Measurements from ENCODE around the gene CSGALNACT2. TPM values are rescaled to one million over a fixed set of nuclear protein-coding genes. Genes with fewer than 3 reads are reported as not detected.

The CSGALNACT2 gene
- total and polyA plus RNA-seq, 7 donors: 3.2 to 37.1 (median 25.0) TPM

DNA sequence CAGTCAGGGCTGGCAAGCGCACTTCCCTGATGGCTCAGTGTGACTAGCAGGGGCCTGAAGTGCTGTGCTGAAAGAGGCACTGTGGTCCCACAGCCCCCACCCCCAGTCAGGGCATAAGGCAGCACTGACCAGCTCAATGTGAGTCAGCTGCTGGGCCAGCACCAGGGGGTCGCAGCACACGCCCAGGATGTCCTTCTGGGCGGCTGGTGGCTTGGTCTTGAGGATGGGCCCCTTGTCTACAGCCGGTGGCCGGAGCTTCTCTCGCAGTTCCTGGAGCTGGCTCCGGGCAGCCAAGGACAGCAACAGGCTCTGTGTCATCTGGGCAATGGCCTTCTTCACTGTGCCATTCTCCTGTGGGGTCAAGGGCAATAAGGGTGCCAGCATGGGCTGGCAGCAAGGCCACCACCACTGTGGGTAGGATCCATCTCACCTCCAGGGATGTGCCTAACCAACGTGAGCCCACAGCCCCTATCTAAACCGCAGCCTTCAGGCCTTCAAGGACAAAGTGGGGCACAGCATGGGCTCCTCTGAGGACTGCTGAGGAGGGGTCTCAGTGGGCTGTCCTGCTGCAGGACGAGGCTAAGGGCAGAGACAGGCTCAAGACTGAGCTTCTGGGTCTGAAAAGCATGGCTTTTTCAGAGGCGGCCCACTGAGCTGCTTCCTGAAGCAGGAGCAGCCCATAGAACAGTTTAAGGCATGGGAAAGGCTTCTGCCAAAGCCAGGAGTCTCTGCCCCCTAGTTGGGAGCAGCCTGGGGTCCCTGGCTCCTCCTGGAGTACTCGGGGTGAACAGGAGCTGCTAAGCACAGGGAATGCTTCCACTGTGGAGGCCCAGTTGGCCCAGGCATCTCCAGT, 62.5 kb downstream of the CSGALNACT2 start:
- peaks cover 0 to 15% (median 12%) of the 10 kb centered on the region in 3 donors for H3K27me3 ChIP-seq
- H3K4me3 ChIP-seq: no peak overlapping the region
- no peaks in the 10 kb centered on the region for H3K36me3 ChIP-seq
- H3K4me1 ChIP-seq: peaks cover 0 to 22% (median 11%) of the 10 kb centered on the region in 4 donors
- peak; percentile 57 for DNase-seq
- no peak overlapping the region for H3K27ac ChIP-seq
- intact Hi-C loops (cut with DNase I): no loop called here
- no peak for TF ChIP-seq POLR2A (IDR thresholded peaks at IDR 0.05)
- TF ChIP-seq, protein P1, sequence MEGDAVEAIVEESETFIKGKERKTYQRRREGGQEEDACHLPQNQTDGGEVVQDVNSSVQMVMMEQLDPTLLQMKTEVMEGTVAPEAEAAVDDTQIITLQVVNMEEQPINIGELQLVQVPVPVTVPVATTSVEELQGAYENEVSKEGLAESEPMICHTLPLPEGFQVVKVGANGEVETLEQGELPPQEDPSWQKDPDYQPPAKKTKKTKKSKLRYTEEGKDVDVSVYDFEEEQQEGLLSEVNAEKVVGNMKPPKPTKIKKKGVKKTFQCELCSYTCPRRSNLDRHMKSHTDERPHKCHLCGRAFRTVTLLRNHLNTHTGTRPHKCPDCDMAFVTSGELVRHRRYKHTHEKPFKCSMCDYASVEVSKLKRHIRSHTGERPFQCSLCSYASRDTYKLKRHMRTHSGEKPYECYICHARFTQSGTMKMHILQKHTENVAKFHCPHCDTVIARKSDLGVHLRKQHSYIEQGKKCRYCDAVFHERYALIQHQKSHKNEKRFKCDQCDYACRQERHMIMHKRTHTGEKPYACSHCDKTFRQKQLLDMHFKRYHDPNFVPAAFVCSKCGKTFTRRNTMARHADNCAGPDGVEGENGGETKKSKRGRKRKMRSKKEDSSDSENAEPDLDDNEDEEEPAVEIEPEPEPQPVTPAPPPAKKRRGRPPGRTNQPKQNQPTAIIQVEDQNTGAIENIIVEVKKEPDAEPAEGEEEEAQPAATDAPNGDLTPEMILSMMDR (IDR thresholded peaks at IDR 0.05): no peak
- no peak for TF ChIP-seq POLR2AphosphoS5 (IDR thresholded peaks at IDR 0.05)
- no peak for TF ChIP-seq EP300 (IDR thresholded peaks at IDR 0.05)
- WGBS, 2 donors: 88 to 92% methylated on average over 13 of the region's 13 CpGs
- no peaks in the 10 kb centered on the region for H3K9me3 ChIP-seq

DNA sequence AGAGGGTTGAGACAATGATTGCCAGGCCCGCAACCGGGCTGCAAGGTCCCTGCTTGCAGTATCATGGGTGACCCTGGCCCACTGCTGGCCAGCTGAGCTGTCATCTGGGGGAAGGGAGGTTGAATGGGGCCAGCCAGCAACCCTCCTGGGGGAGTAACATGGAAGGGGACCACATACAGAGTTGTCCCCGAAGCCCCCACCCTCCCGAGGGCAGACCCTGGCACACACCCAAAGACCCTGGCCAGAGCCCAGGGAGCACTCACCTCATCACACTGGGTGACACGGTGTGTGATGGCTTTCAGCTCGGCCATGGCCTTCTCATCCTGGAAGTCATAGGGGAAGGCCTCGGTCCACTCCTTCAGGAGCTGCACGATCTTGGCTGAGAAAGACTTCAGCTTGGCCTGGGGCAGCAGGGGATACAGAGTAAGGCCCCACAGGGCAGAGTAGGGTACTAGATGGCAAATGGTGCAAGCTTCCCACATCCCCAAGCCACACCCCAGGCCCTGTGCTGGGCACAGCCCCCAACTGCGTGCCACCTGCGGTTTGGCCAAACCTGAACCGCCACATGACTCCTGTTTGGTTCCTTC, 63.4 kb downstream of the CSGALNACT2 start:
- no peak for TF ChIP-seq EP300 (IDR thresholded peaks at IDR 0.05)
- TF ChIP-seq, protein P1 (IDR thresholded peaks at IDR 0.05): no peak
- no peak for TF ChIP-seq POLR2A (IDR thresholded peaks at IDR 0.05)
- TF ChIP-seq POLR2AphosphoS5 (IDR thresholded peaks at IDR 0.05): no peak
- 85% methylated on average over 11 of the region's 11 CpGs for WGBS, 2 donors
- peaks cover 0 to 22% (median 11%) of the 10 kb centered on the region in 4 donors for H3K4me1 ChIP-seq
- H3K36me3 ChIP-seq: no peaks in the 10 kb centered on the region
- H3K9me3 ChIP-seq: no peaks in the 10 kb centered on the region
- DNase-seq: peak; percentile 53
- no peak overlapping the region for H3K27ac ChIP-seq
- intact Hi-C loops (cut with DNase I): no loop called here
- H3K4me3 ChIP-seq: peak overlapping the region in 2 of 4 donors; percentile 47 to 50
- H3K27me3 ChIP-seq: peaks cover 0 to 15% (median 12%) of the 10 kb centered on the region in 3 donors

DNA sequence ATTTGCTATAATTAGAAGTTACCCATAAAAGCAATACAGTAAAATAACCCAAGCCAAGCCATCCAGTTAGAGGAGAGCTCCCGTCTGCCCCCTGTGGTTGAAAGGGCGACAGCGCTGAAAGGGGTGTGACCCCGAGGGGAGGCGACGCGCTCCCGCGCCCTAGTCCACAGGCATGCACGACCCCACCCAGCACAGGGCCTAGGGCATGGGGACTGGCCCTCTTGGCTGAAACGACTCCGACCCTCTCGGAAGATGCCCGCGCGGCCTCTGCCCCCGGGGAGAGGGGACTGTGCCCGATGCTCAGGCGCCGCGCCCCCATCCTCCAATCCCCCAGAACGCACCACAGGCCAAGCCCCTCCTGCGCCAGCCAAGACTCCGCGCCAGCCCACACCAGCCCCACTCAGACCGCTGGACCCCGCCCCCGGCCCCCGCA, 64.0 kb downstream of the CSGALNACT2 start:
- TF ChIP-seq, protein P1 (IDR thresholded peaks at IDR 0.05): peak in 3 of 4 experiments; percentile 24 to 47 (median 29)
- TF ChIP-seq POLR2AphosphoS5 (IDR thresholded peaks at IDR 0.05): no peak
- WGBS, 2 donors: 2 to 4% methylated on average over 29 of the region's 29 CpGs
- intact Hi-C loops (cut with DNase I): no loop called here
- peak overlapping the region; percentile 8 to 50 (median 40) for H3K4me3 ChIP-seq
- peak; percentile 62 for DNase-seq
- H3K27ac ChIP-seq: no peak overlapping the region
- peaks cover 0 to 22% (median 11%) of the 10 kb centered on the region in 4 donors for H3K4me1 ChIP-seq
- H3K27me3 ChIP-seq: peaks cover 0 to 15% (median 12%) of the 10 kb centered on the region in 3 donors
- no peaks in the 10 kb centered on the region for H3K36me3 ChIP-seq
- H3K9me3 ChIP-seq: no peaks in the 10 kb centered on the region

DNA sequence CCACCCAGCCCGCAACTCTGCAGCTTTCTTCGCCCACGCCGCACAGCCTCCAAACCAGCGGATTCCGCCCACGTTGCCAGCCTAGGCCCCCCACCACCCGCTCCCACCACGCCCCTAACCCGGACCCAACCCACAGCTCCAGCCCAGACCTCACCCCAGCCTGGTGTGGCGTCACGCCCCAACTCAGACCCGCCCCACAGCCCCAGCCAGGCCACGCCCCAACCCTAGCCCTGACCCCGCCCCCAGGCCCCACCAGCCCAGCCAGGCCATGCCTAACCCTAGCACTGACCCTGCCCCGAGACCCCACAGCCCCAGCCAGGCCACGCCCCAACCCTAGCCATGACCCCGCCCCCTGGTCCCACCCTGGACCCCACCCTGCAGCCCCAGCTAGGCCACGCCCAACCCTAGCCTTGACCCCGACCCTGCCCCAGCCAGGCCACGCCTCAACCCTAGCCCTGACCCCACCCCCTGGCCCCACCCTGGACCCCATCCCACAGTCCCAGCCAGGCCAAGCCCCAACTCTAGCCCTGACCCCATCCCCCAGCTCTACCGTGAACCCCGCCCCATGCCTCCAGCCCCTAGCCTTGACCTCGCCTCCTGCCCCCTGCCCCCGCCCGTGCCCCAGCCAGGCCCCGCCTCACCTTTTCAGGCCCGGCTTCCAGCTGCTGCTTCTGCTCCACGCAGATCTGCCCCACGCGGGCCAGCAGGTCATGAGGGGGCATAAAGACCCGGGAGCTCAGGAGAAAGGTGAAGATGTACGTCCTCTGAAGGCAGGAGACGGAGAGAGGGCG, 64.6 kb downstream of the CSGALNACT2 start:
- H3K4me1 ChIP-seq: peaks cover 0 to 22% (median 11%) of the 10 kb centered on the region in 4 donors
- intact Hi-C loops (cut with DNase I): no loop called here
- DNase-seq: no peak
- no peak overlapping the region for H3K27ac ChIP-seq
- peak overlapping the region; percentile 8 to 50 (median 40) for H3K4me3 ChIP-seq
- no peaks in the 10 kb centered on the region for H3K9me3 ChIP-seq
- TF ChIP-seq POLR2AphosphoS5 (IDR thresholded peaks at IDR 0.05) (no peak), EP300 (IDR thresholded peaks at IDR 0.05) (no peak), POLR2A (IDR thresholded peaks at IDR 0.05) (no peak)
- TF ChIP-seq, protein P1 (IDR thresholded peaks at IDR 0.05): no peak
- no peaks in the 10 kb centered on the region for H3K36me3 ChIP-seq
- peaks cover 0 to 15% (median 12%) of the 10 kb centered on the region in 3 donors for H3K27me3 ChIP-seq
- WGBS, 2 donors: 22 to 28% methylated on average over 35 of the region's 35 CpGs
